Measurements from ENCODE around the gene SMAP2. TPM values are rescaled to one million over a fixed set of nuclear protein-coding genes. Genes with fewer than 3 reads are reported as not detected.

Gene SMAP2
- total RNA-seq, 1 donor from 2014 or later, result 220 TPM

DNA sequence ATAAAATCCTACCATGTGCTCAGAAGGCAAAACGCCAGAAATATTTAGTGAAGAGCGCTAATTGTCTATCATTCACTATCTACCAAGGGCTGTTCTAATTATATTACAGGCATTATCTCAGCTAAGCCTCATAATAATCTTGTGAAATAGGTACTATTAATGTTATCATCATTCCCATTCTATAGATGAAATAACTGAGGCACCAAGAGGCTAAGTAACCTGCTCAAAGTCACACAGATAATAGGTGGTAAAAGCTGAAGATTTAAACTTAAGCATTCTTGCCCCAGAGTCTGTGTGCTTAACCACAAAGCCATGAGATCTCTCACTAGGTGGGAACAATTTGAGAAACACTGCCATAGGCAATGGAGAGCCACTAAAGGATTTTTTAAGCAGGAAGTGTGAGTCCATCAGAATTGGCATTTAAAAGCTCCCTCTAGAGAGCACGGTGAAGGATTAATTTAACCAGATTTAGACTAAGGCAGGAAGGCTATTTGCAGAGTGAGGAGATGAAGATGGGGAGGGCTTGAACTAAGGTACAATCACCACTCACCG, 1.7 kb upstream of the SMAP2 start:
- CTCF ChIA-PET, result interaction anchor here (0.6 to 1.2 kb wide), 4 partner anchors 28 to 57 kb away, joined by 3 read pairs; no protein-coding TSS in a partner anchor
- Mint-ChIP-seq H3K27ac (no peak overlapping the region), H3K4me1 (peaks cover 35% of the 10 kb centered on the region), H3K9me3 (no peaks in the 10 kb centered on the region), H3K4me3 (no peak overlapping the region), H3K36me3 (ENCODE audit: low read depth) (peaks cover 22% of the 10 kb centered on the region), H3K27me3 (no peaks in the 10 kb centered on the region)
- intact Hi-C loops (cut with micrococcal nuclease), result loop anchor here (5.0 kb wide), 2 partner anchors 36 to 81 kb away; partner anchors contain the start of gene ZFP69B
- DNase-seq (no peak), ATAC-seq (ENCODE audit: low read depth) (no peak)
- TF ChIP-seq, protein P1, sequence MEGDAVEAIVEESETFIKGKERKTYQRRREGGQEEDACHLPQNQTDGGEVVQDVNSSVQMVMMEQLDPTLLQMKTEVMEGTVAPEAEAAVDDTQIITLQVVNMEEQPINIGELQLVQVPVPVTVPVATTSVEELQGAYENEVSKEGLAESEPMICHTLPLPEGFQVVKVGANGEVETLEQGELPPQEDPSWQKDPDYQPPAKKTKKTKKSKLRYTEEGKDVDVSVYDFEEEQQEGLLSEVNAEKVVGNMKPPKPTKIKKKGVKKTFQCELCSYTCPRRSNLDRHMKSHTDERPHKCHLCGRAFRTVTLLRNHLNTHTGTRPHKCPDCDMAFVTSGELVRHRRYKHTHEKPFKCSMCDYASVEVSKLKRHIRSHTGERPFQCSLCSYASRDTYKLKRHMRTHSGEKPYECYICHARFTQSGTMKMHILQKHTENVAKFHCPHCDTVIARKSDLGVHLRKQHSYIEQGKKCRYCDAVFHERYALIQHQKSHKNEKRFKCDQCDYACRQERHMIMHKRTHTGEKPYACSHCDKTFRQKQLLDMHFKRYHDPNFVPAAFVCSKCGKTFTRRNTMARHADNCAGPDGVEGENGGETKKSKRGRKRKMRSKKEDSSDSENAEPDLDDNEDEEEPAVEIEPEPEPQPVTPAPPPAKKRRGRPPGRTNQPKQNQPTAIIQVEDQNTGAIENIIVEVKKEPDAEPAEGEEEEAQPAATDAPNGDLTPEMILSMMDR (IDR thresholded peaks at IDR 0.05), result no peak
- POLR2A ChIA-PET, result interaction anchor here (1.3 to 17.6 kb wide), 6 partner anchors 9 to 33 kb away, joined by 3 to 625 read pairs (median 31); no protein-coding TSS in a partner anchor

DNA sequence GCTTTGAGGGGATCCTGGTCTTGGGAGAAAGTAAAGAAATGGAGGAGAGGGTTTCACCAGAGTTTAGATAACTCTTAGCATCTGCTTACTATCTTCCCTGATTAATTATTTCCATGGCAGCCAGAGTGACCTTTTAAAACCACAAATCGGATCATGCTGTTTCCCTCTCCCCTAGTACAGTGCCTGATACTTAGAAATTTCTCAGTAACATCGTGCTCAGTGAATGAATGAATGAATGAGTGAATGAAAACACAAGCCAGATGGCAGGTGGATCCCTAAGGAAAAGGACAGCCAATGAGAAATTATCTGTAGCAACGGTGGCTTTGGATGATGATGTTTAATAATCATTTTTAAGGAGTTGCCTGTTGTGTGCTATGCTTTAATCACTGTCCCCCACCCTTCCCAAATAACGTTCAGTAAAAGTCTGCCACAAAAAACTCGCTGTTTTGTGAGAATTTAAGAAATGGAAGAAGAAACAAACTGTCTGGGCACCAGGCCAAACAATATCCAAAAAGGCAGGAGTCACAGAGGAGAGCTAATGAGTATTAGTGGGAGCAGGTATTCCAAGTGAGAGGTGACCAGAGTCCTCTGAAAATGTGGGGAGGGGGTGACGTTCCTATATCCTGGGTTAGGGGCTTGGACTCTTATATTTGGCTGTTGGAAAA, 737 bp upstream of the SMAP2 start:
- H3K27me3 Mint-ChIP-seq, result no peaks in the 10 kb centered on the region
- no peaks in the 10 kb centered on the region for H3K9me3 Mint-ChIP-seq
- TF ChIP-seq, protein P1 (IDR thresholded peaks at IDR 0.05), result no peak
- CTCF ChIA-PET, result interaction anchor here (0.7 to 3.2 kb wide), 10 partner anchors 8 to 229 kb away, joined by 3 to 25 read pairs (median 6); no protein-coding TSS in a partner anchor
- peaks cover 44% of the 10 kb centered on the region for H3K4me1 Mint-ChIP-seq
- ATAC-seq (ENCODE audit: low read depth), result no peak
- POLR2A ChIA-PET, result interaction anchor here (0.9 to 17.6 kb wide), 16 partner anchors 10 to 319 kb away, joined by 3 to 625 read pairs (median 18); partner anchors contain the start of genes COL9A2, RLF, ZFP69B and ZMPSTE24
- H3K4me3 Mint-ChIP-seq, result peak overlapping the region; percentile 97
- H3K27ac Mint-ChIP-seq, result peak overlapping the region; percentile 79
- H3K36me3 Mint-ChIP-seq (ENCODE audit: low read depth), result peaks cover 31% of the 10 kb centered on the region
- intact Hi-C loops (cut with micrococcal nuclease), result loop anchor here (5.0 kb wide), 2 partner anchors 35 to 80 kb away; partner anchors contain the start of gene ZFP69B
- no peak for DNase-seq

DNA sequence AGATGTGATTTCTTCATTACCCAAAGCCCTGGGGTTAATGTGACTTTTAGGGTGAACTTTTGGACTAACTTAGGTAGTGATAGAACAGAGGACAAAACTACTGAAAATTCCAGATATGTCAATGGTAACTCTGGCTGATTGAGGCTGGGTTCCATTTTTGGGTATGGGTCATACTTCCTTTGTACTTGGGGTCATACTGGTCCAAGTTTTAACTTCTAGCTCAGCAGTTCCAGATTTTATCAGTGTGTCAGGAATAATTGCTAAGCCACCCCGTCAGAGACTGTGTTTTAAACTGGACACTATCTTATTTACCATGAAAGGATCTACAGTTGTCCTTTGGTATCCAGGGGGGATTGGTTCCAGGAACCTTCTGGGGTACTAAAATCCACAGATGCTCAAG, 4.0 kb downstream of the SMAP2 start:
- POLR2A ChIA-PET, result interaction anchor here (17.6 kb wide), 1 partner anchor 11 kb away, joined by 625 read pairs; no protein-coding TSS in a partner anchor
- Mint-ChIP-seq H3K4me3 (peak overlapping the region; percentile 66), H3K9me3 (no peaks in the 10 kb centered on the region), H3K4me1 (peaks cover 83% of the 10 kb centered on the region), H3K36me3 (ENCODE audit: low read depth) (peaks cover 58% of the 10 kb centered on the region), H3K27me3 (no peaks in the 10 kb centered on the region), H3K27ac (peak overlapping the region; percentile 82)
- DNase-seq, result no peak
- intact Hi-C loops (cut with micrococcal nuclease), result no loop called here
- TF ChIP-seq, protein P1 (IDR thresholded peaks at IDR 0.05), result no peak
- CTCF ChIA-PET, result interaction anchor here (1.5 kb wide), 1 partner anchor 39 kb away, joined by 5 read pairs; no protein-coding TSS in a partner anchor
- ATAC-seq (ENCODE audit: low read depth), result no peak

DNA sequence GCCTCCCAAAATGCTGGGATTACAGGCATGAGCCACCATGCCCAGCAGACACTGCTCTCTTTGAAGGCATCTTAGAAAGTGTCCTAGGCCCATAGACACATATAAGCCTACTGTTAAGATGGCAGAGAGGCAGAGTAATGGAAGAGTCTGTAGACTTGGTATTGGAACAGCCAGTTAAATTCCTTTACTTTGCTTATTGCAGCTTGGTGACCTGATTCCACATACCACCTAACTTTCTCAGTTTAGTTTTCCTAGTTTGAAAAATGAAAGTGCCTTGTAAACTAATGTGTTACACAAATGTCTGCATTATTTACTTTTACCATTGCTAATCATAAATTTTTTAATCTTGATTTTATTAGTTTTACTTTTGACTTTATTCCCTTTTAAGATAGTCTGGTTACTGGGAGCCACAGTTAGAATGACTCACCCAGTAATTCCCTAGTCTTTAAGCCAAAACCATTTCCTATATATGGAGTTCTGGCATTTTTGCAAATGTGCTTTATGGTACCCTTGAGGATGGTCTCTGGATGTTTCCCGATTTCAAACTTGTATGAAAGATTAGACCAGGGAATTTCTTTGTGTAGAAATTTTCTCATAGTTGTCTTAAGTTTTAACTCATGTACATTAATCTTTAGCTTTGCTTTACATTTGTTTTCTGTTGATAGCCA, 6.4 kb downstream of the SMAP2 start:
- TF ChIP-seq, protein P1 (IDR thresholded peaks at IDR 0.05), result no peak
- ChIA-PET CTCF (interaction anchor here (0.7 to 4.0 kb wide), 4 partner anchors 21 to 64 kb away, joined by 3 to 14 read pairs (median 4); no protein-coding TSS in a partner anchor), POLR2A (interaction anchor here (1.0 to 17.6 kb wide), 5 partner anchors 9 to 72 kb away, joined by 3 to 625 read pairs (median 15); no protein-coding TSS in a partner anchor)
- no peak for DNase-seq
- no peak for ATAC-seq (ENCODE audit: low read depth)
- Mint-ChIP-seq H3K36me3 (ENCODE audit: low read depth) (peaks cover 69% of the 10 kb centered on the region), H3K27me3 (no peaks in the 10 kb centered on the region), H3K4me3 (peak overlapping the region; percentile 83), H3K4me1 (peaks cover 94% of the 10 kb centered on the region), H3K27ac (peak overlapping the region; percentile 96), H3K9me3 (no peaks in the 10 kb centered on the region)
- intact Hi-C loops (cut with micrococcal nuclease), result no loop called here

Data from activated B cell treated with CpG ODN at 0.5 μM for 24 hours (primary cell).